Measurements from ENCODE around the gene VSTM2A.

Gene VSTM2A

GRCh38 chr7:54615537-54615936 is 73.4 kb downstream of the VSTM2A start:
- DNase-seq (ENCODE audit: low read depth in 2 of 2) = peak in 1 of 2 donors; percentile 59
- no peak overlapping the region for H3K4me3 ChIP-seq (replicated peaks in 1 of 2; ENCODE audit: low read depth in 2 of 2, low read length in 2 of 2)
- TF ChIP-seq, protein P1, sequence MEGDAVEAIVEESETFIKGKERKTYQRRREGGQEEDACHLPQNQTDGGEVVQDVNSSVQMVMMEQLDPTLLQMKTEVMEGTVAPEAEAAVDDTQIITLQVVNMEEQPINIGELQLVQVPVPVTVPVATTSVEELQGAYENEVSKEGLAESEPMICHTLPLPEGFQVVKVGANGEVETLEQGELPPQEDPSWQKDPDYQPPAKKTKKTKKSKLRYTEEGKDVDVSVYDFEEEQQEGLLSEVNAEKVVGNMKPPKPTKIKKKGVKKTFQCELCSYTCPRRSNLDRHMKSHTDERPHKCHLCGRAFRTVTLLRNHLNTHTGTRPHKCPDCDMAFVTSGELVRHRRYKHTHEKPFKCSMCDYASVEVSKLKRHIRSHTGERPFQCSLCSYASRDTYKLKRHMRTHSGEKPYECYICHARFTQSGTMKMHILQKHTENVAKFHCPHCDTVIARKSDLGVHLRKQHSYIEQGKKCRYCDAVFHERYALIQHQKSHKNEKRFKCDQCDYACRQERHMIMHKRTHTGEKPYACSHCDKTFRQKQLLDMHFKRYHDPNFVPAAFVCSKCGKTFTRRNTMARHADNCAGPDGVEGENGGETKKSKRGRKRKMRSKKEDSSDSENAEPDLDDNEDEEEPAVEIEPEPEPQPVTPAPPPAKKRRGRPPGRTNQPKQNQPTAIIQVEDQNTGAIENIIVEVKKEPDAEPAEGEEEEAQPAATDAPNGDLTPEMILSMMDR (IDR thresholded peaks at IDR 0.05; ENCODE audit: low read depth, low read length) = no peak
